Panc1 (cell line): ENCODE data around the gene UFSP1. TPM values are rescaled to one million over a fixed set of nuclear protein-coding genes. Genes with fewer than 3 reads are reported as not detected.
"Not testable (repeated sequence)": the region's sequence is repeated elsewhere in the genome, so short reads cannot be mapped to it uniquely, and the experiment has no call there.

Source experiments
- ATAC-seq: fragments of 200-7000 bp; cut with Tn5 transposase; 2 replicates; pipeline ENCODE4 v1.9.1; 2020; ENCODE audit warnings: mild to moderate bottlenecking, moderate library complexity
- BruUV-seq: library from RNA; stranded (reverse); fragments of 400-500 nt; replicated peaks from 2 replicates; lab custom pipeline; 2021; lab: Mats Ljungman, UMichigan
- CTCF ChIA-PET: fragments of 300-600 bp; sonication (Branson Sonifier 250); formaldehyde crosslinking; loops from one replicate; lab custom pipeline; 2022; ENCODE audit warnings: antibody characterized with exemption; lab: Charles Lee
- POLR2A ChIA-PET: fragments of 300-600 bp; sonication (Branson Sonifier 250); formaldehyde crosslinking; loops from one replicate; lab custom pipeline; 2022; ENCODE audit warnings: antibody characterized with exemption; lab: Charles Lee
- DNase-seq: peaks from one replicate; pipeline ENCODE4 v3.0.0-alpha.2; 2010; ENCODE audit warnings: low read depth, low spot score
- H3K27ac ChIP-seq: 2 replicates; pipeline ENCODE4 v1.5.1; 2011; ENCODE audit warnings: mild to moderate bottlenecking, low read length, inconsistent platforms
- H3K27me3 ChIP-seq: fragments of 200-500 bp; sonication (Bioruptor generic); 2 replicates; pipeline ENCODE4 v1.6.0; 2014; ENCODE audit warnings: low read length, inconsistent platforms; ENCODE audit not compliant: control insufficient read depth, insufficient read depth
- H3K36me3 ChIP-seq: fragments of 200-500 bp; sonication (Bioruptor generic); 2 replicates; pipeline ENCODE4 v1.5.1; 2014; ENCODE audit warnings: inconsistent platforms, mild to moderate bottlenecking, low read length, moderate library complexity; ENCODE audit not compliant: control insufficient read depth, insufficient read depth
- H3K4me1 ChIP-seq: 2 replicates; pipeline ENCODE4 v1.5.1; 2011; ENCODE audit warnings: inconsistent platforms, mild to moderate bottlenecking, low read length, moderate library complexity; ENCODE audit not compliant: control insufficient read depth, insufficient read depth
- H3K4me3 ChIP-seq, 2 experiments: 2 replicates each; pipeline ENCODE4 v1.5.1; 2011 to 2012; ENCODE audit warnings: low read depth in 2 of 2, low read length in 2 of 2, mild to moderate bottlenecking in 2 of 2, inconsistent platforms in 1 of 2, moderate library complexity in 1 of 2
- H3K9me3 ChIP-seq: fragments of 200-500 bp; sonication (Bioruptor generic); 2 replicates; pipeline ENCODE4 v1.5.1; 2014; ENCODE audit warnings: low read depth, mild to moderate bottlenecking, inconsistent platforms, low read length, moderate library complexity; ENCODE audit not compliant: control insufficient read depth, insufficient read depth
- POLR2AphosphoS5 ChIP-seq: IDR thresholded peaks from 2 replicates; pipeline ENCODE4 v1.6.1; 2012; ENCODE audit warnings: mild to moderate bottlenecking, low read depth, low read length, moderate library complexity
- SIN3A ChIP-seq: IDR thresholded peaks from 2 replicates; pipeline ENCODE4 v1.6.1; 2012; ENCODE audit warnings: low read depth, mild to moderate bottlenecking, low read length, moderate library complexity, borderline replicate concordance; ENCODE audit not compliant: insufficient read depth
- TCF7L2 ChIP-seq: IDR thresholded peaks from 2 replicates; pipeline ENCODE4 v1.6.1; 2011; ENCODE audit warnings: mild to moderate bottlenecking, low read depth, low read length, inconsistent platforms
- in situ Hi-C: cut with HindIII; loops from 2 replicates; pipeline ENCODE4 v1.10.0; 2016; ENCODE audit warnings: low sequenced_read_pairs, low pct_unique_long_range_greater_than_20kb
- intact Hi-C: fragments of 100-400 bp; cut with micrococcal nuclease; formaldehyde crosslinking; loops from one replicate; pipeline ENCODE4 v1.10.0; 2022; ENCODE audit not compliant: unreplicated experiment
- total RNA-seq: library from RNA; stranded (reverse); gene quantifications from one replicate; pipeline ENCODE4 v1.2.1, GENCODE V29; 2021; ENCODE audit not compliant: unreplicated experiment
- TF ChIP-seq, protein P1 (sequence below): fragments of 450-650 bp; IDR thresholded peaks from 2 replicates; pipeline ENCODE4 v1.5.1; 2017; ENCODE audit warnings: mild to moderate bottlenecking
- TF ChIP-seq, protein P2 (sequence below), 2 experiments: IDR thresholded peaks; 2 replicates each; pipeline ENCODE4 v1.6.1; 2011 to 2012; ENCODE audit warnings: low read depth in 2 of 2, control low read depth in 1 of 2, low read length in 1 of 2, mild to moderate bottlenecking in 1 of 2, moderate library complexity in 1 of 2; ENCODE audit not compliant: insufficient read depth in 1 of 2

The UFSP1 gene
- total RNA-seq, 1 experiment from 2014 or later, result 3.3 TPM

DNA sequence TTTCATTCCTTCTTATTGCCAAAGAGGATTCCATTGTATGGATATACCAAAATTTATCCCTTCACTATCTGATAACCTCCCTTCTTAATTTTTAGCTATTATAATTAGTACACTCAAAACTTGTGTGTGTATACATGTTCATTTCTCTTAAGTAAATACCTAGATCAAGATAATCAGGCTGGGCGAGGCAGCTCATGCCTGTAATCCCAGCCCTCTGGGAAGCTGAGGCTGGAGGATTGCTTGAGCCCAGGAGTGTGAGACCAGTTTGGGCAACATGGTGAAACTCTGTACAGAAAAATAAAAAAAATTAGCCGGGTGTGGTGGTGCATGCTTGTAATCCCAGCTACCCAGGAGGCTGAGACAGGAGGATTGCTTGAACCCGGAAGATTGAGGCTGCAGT is 22.0 kb upstream of the UFSP1 start:
- no peak for ATAC-seq
- ChIA-PET POLR2A (no interaction called here), CTCF (interaction anchor here (1.0 kb wide), 1 partner anchor 13 kb away, joined by 3 read pairs; no protein-coding TSS in a partner anchor)
- Histone ChIP-seq H3K36me3 (no peaks in the 10 kb centered on the region), H3K27me3 (no peaks in the 10 kb centered on the region), H3K9me3 (no peaks in the 10 kb centered on the region), H3K4me1 (no peaks in the 10 kb centered on the region), H3K4me3 (no peak overlapping the region), H3K27ac (no peak overlapping the region)
- intact Hi-C loops, result no loop called here
- no peak for DNase-seq
- TF ChIP-seq, protein P1, sequence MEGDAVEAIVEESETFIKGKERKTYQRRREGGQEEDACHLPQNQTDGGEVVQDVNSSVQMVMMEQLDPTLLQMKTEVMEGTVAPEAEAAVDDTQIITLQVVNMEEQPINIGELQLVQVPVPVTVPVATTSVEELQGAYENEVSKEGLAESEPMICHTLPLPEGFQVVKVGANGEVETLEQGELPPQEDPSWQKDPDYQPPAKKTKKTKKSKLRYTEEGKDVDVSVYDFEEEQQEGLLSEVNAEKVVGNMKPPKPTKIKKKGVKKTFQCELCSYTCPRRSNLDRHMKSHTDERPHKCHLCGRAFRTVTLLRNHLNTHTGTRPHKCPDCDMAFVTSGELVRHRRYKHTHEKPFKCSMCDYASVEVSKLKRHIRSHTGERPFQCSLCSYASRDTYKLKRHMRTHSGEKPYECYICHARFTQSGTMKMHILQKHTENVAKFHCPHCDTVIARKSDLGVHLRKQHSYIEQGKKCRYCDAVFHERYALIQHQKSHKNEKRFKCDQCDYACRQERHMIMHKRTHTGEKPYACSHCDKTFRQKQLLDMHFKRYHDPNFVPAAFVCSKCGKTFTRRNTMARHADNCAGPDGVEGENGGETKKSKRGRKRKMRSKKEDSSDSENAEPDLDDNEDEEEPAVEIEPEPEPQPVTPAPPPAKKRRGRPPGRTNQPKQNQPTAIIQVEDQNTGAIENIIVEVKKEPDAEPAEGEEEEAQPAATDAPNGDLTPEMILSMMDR, result no peak
- TF ChIP-seq, protein P2, sequence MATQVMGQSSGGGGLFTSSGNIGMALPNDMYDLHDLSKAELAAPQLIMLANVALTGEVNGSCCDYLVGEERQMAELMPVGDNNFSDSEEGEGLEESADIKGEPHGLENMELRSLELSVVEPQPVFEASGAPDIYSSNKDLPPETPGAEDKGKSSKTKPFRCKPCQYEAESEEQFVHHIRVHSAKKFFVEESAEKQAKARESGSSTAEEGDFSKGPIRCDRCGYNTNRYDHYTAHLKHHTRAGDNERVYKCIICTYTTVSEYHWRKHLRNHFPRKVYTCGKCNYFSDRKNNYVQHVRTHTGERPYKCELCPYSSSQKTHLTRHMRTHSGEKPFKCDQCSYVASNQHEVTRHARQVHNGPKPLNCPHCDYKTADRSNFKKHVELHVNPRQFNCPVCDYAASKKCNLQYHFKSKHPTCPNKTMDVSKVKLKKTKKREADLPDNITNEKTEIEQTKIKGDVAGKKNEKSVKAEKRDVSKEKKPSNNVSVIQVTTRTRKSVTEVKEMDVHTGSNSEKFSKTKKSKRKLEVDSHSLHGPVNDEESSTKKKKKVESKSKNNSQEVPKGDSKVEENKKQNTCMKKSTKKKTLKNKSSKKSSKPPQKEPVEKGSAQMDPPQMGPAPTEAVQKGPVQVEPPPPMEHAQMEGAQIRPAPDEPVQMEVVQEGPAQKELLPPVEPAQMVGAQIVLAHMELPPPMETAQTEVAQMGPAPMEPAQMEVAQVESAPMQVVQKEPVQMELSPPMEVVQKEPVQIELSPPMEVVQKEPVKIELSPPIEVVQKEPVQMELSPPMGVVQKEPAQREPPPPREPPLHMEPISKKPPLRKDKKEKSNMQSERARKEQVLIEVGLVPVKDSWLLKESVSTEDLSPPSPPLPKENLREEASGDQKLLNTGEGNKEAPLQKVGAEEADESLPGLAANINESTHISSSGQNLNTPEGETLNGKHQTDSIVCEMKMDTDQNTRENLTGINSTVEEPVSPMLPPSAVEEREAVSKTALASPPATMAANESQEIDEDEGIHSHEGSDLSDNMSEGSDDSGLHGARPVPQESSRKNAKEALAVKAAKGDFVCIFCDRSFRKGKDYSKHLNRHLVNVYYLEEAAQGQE (IDR thresholded peaks at IDR 0.05; ENCODE audit: insufficient read depth in 1 of 2, low read depth in 2 of 2, low read length in 1 of 2), result no peak
- TF ChIP-seq SIN3A (no peak), TCF7L2 (no peak), POLR2AphosphoS5 (no peak)
- no TSS peak for BruUV-seq
- in situ Hi-C loops, result no loop called here

DNA sequence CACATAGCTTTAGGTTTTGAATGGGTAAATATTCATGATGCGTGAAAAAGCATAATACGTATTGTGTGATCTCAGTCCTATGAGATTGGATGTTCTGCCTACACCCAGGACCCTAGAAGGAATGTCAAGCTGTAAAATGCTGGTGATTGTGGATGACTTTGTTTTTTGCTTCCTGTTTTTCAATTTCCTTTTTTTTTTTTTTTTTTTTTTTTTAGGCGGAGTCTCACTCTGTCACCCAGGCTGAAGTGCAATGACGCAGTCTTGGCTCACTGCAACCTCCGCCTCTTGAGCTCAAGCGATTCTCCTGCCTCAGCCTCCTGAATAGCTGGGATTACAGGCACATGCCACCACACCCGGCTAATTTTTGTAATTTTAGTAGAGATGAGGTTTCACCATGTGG is 20.9 kb upstream of the UFSP1 start:
- H3K36me3 ChIP-seq, intact Hi-C loops, in situ Hi-C loops, H3K4me1 ChIP-seq, H3K9me3 ChIP-seq, ATAC-seq, H3K27ac ChIP-seq, H3K4me3 ChIP-seq, DNase-seq, BruUV-seq, H3K27me3 ChIP-seq: not testable (repeated sequence)
- POLR2A ChIA-PET, result interaction anchor here (0.6 kb wide), 1 partner anchor 117 kb away, joined by 5 read pairs; no protein-coding TSS in a partner anchor
- CTCF ChIA-PET, result interaction anchor here (0.6 to 0.7 kb wide), 2 partner anchors 53 to 167 kb away, joined by 6 to 10 read pairs; no protein-coding TSS in a partner anchor

DNA sequence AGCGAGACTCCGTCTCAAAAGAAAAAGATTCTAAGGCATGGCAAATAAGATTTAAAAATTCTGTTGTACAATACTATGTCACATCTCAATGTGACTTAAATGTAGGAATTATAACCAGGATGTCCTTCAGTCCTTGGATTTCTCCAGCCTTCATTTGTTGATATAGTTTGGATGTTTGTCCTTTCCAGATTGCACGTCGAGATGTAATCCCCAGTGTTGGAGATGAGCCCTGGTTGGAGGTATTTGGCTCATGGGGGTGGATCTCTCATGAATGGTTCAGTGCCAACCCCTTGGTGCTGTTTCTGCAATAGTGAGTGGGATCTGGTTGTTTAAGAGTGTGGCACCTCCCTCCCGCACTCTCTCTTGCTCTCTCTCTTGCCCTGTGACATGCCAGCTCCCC is 19.0 kb upstream of the UFSP1 start:
- POLR2A ChIA-PET, result interaction anchor here (0.6 kb wide), 1 partner anchor 11 kb away, joined by 4 read pairs; no protein-coding TSS in a partner anchor
- Histone ChIP-seq H3K27ac (no peak overlapping the region), H3K27me3 (no peaks in the 10 kb centered on the region), H3K4me1 (no peaks in the 10 kb centered on the region), H3K4me3 (no peak overlapping the region), H3K36me3 (no peaks in the 10 kb centered on the region), H3K9me3 (no peaks in the 10 kb centered on the region)
- in situ Hi-C loops, result no loop called here
- no peak for DNase-seq
- ATAC-seq, result no peak
- CTCF ChIA-PET, result interaction anchor here (0.6 kb wide), 1 partner anchor 65 kb away, joined by 4 read pairs; no protein-coding TSS in a partner anchor
- BruUV-seq, result no TSS peak
- intact Hi-C loops, result no loop called here
- no peak for TF ChIP-seq SIN3A
- TF ChIP-seq, protein P2 (IDR thresholded peaks at IDR 0.05; ENCODE audit: insufficient read depth in 1 of 2, low read depth in 2 of 2, low read length in 1 of 2), result no peak
- no peak for TF ChIP-seq TCF7L2
- TF ChIP-seq, protein P1, result no peak
- TF ChIP-seq POLR2AphosphoS5, result no peak
